GM23248 (cell line): ENCODE results near the gene ACAN. TPM values are rescaled to one million over a fixed set of nuclear protein-coding genes. Genes with fewer than 3 reads are reported as not detected.

Source experiments
- DNase-seq: peaks from one replicate; pipeline ENCODE4 v3.0.0-alpha.2; 2015
- H2AFZ ChIP-seq: fragments of 200-600 bp; sonication (generic); 2 replicates; pipeline ENCODE4 v1.6.1; 2016; ENCODE audit warnings: antibody characterized with exemption
- H3F3A ChIP-seq: fragments of 200-600 bp; sonication (generic); 2 replicates; pipeline ENCODE4 v1.6.1; 2016; ENCODE audit warnings: mild to moderate bottlenecking, antibody characterized with exemption, mixed run types; ENCODE audit not compliant: insufficient read depth
- H3K27ac ChIP-seq: fragments of 200-600 bp; sonication (generic); 2 replicates; pipeline ENCODE4 v1.5.1; 2016; ENCODE audit warnings: mild to moderate bottlenecking
- H3K27me3 ChIP-seq: fragments of 200-600 bp; sonication (generic); replicated peaks from 2 replicates; pipeline ENCODE4 v1.6.1; 2016; ENCODE audit warnings: mild to moderate bottlenecking; ENCODE audit not compliant: insufficient read depth
- H3K36me3 ChIP-seq: fragments of 200-600 bp; sonication (generic); 2 replicates; pipeline ENCODE4 v1.6.1; 2016; ENCODE audit warnings: low read depth, mild to moderate bottlenecking
- H3K4me1 ChIP-seq: fragments of 200-600 bp; sonication (generic); 2 replicates; pipeline ENCODE4 v1.6.1; 2016; ENCODE audit warnings: mild to moderate bottlenecking; ENCODE audit not compliant: insufficient read depth
- H3K4me2 ChIP-seq: fragments of 200-600 bp; sonication (generic); one replicate; pipeline ENCODE4 v1.6.1; 2016; ENCODE audit warnings: mild to moderate bottlenecking; ENCODE audit not compliant: unreplicated experiment
- H3K4me3 ChIP-seq: fragments of 200-600 bp; sonication (generic); 2 replicates; pipeline ENCODE4 v1.5.1; 2016; ENCODE audit warnings: mild to moderate bottlenecking
- H3K79me2 ChIP-seq: fragments of 200-600 bp; sonication (generic); 2 replicates; pipeline ENCODE4 v1.6.1; 2016; ENCODE audit warnings: mild to moderate bottlenecking; ENCODE audit not compliant: insufficient read depth
- H3K9ac ChIP-seq: fragments of 200-600 bp; sonication (generic); 2 replicates; pipeline ENCODE4 v1.6.1; 2016; ENCODE audit warnings: mild to moderate bottlenecking
- H3K9me2 ChIP-seq: fragments of 200-600 bp; sonication (generic); 2 replicates; pipeline ENCODE4 v1.6.1; 2016; ENCODE audit warnings: mixed run types, mild to moderate bottlenecking, moderate library complexity; ENCODE audit not compliant: insufficient read depth
- H3K9me3 ChIP-seq: fragments of 200-600 bp; sonication (generic); one replicate; pipeline ENCODE4 v1.6.1; 2017; ENCODE audit warnings: low read depth
- H4K20me1 ChIP-seq: fragments of 200-600 bp; sonication (generic); 2 replicates; pipeline ENCODE4 v1.6.0; 2016; ENCODE audit not compliant: insufficient read depth
- EZH2 ChIP-seq: fragments of 200-600 bp; sonication (generic); IDR thresholded peaks from 2 replicates; pipeline ENCODE4 v1.6.1; 2018; ENCODE audit warnings: antibody characterized with exemption, mild to moderate bottlenecking; ENCODE audit not compliant: insufficient read depth, poor library complexity, severe bottlenecking
- EZH2phosphoT487 ChIP-seq: fragments of 200-600 bp; sonication (generic); IDR thresholded peaks from 2 replicates; pipeline ENCODE4 v1.6.1; 2018; ENCODE audit warnings: antibody characterized with exemption, moderate library complexity, mild to moderate bottlenecking, low read depth; ENCODE audit not compliant: insufficient read depth
- WGBS, 2 experiments: methylation state at CpG; one replicate each; pipeline ENCODE4 v1.1.6; 2015 to 2017; ENCODE audit warnings: low lambda C conversion rate in 2 of 2, low coverage in 1 of 2; ENCODE audit errors: missing lambda C conversion rate in 2 of 2; 5-methylcytosine and 5-hydroxymethylcytosine counted together
- in situ Hi-C: fragments of 300-500 bp; cut with MboI; formaldehyde crosslinking; loops from 2 replicates; pipeline ENCODE4 v1.15.0; 2020
- polyA plus RNA-seq: library from polyadenylated mRNA; unstranded; fragments of >200 nt; fragmentation: Nextera tagmentation; extraction: Ambion mirVana; gene quantifications from 2 replicates; pipeline ENCODE4 v1.2.1, GENCODE V29; 2016
- total RNA-seq: library from RNA; depleted of rRNA; stranded (reverse); fragments of >200 nt; shearing (Covaris generic); gene quantifications from 2 replicates; pipeline ENCODE4 v1.2.3, GENCODE V29; 2014

ACAN gene
- total and polyA plus RNA-seq, 2 experiments from 2014 or later: not detected

DNA sequence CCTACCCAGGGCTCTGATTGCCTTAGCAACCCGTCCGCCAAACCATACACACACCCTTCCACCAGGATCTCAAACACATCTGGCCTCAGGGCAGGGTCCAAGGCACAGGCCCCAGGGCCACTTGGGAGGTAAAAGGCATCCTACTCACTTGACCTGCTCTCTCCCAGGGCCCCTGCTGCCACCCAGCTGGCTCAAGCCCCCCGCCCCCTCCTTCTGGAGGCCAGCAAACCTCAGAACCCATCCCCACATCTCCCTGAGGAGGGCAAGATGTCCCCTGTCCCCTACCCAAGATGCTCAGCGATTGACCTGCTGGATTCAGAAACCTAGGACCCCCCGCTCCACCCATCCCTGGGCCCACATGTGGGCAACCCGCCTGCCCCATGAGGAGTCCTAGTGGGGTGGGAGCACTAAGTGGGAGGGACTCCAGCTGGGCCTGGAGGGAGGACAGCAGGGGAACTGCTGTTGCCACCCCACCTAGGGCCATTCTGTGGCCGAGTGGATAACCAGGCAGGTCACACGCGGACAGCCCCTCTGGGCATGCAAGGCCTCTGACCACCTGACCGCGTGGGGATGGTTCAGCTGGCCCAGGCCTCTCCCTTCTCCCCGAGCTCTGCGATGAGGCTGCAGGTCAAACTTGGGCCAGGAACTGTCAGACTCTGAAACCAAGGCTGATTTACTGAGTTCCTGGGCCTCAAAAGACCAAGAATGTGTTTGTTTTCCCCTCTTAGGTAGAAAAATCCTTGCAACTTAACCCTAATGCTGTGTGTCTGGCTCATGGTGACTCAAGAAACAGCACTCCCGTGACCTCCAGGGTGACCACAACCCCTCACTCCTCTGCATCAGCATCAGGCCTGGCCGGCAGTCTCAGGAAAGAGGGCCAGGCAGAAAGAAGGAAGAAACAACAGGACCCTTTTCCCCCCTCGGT lies 105.7 kb downstream of the ACAN start:
- no peaks in the 10 kb centered on the region for H3K9me3 ChIP-seq
- no peak overlapping the region for H3K4me3 ChIP-seq
- DNase-seq: no peak
- H2AFZ ChIP-seq: no peak overlapping the region
- H3K27ac ChIP-seq: no peak overlapping the region
- H3K27me3 ChIP-seq: no peaks in the 10 kb centered on the region
- H3K4me2 ChIP-seq: no peak overlapping the region
- WGBS, 2 experiments: 83% methylated on average over 13 to 16 of the region's 16 CpGs
- in situ Hi-C loops: loop anchor here (10.0 kb wide), 2 partner anchors 106 to 266 kb away; no protein-coding TSS in a partner anchor
- H3K9ac ChIP-seq: no peak overlapping the region
- H3F3A ChIP-seq: no peaks in the 10 kb centered on the region
- TF ChIP-seq EZH2phosphoT487 (no peak), EZH2 (no peak)
- no peaks in the 10 kb centered on the region for H3K9me2 ChIP-seq
- peaks cover 25% of the 10 kb centered on the region for H3K4me1 ChIP-seq
- H3K36me3 ChIP-seq: peaks cover 4% of the 10 kb centered on the region; the same call in 1 of the 2 replicates
- peaks cover 19% of the 10 kb centered on the region for H3K79me2 ChIP-seq
- no peaks in the 10 kb centered on the region for H4K20me1 ChIP-seq

DNA sequence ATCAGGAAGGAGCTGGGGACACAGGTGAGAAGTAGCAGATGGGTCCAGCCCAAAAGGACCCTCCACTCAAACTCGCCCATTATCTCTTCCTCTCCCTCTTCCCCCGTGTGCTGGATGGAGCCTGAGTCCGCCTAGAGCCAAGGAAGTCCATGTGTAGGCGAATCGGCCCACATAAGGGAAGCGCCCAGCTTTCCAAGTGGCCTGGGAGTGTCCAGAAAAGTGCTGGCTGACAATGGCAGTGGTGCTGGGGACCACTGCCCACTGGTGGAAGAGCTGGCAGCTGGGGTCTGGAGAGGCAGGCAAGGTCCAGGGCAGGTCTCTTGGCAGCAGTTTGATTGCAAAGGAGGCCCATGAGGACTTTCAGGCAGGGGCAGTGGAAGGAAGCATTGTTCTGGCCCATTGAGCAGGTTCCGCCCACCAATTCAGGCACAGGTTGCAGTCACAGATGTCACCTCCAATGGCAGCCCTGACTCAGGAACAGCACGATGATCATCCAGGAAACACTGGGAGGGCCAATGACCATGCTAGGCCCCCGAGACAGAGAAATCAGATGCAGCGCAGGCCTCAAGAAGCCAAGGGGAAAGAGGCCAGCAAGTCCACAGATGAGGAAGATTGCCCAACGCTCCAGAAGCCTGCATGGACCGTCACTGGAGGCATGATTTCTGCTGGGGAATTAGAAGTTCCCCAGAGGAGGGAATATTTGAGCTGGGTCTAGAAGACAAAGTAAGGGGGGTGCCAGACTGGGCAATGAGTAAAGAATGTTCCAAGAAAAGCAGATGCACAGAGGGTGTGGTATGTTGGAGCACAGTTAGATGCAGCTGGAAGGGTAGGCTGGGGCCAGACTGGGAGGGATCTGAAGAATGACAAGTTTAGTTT lies 107.0 kb downstream of the ACAN start:
- Histone ChIP-seq H3K27ac (no peak overlapping the region), H3F3A (no peaks in the 10 kb centered on the region)
- in situ Hi-C loops: loop anchor here (10.0 kb wide), 2 partner anchors 105 to 265 kb away; no protein-coding TSS in a partner anchor

DNA sequence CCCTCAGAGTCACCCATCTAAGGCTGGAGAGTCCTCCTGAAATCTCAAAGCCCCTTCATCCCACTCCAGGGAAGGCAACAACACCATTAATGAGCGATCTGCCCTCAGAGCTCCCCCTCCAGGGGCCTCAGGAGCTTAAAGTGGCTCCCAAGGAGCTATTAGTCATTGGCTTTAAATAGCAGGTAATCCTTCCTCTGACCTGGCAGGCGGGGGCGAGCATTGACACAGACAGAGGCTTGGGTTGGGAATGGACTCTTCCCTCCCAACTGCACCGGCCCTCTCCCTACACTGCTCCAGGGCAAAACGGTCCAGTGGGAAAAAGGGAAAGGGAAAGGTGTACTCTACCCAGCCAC lies 108.5 kb downstream of the ACAN start:
- Histone ChIP-seq H3F3A (no peaks in the 10 kb centered on the region), H3K9me3 (no peaks in the 10 kb centered on the region), H3K4me3 (peak overlapping the region; percentile 91), H3K9me2 (no peaks in the 10 kb centered on the region), H3K27ac (no peak overlapping the region), H3K9ac (peak overlapping the region; percentile 90), H3K36me3 (peaks cover 4% of the 10 kb centered on the region; the same call in 1 of the 2 replicates), H3K4me2 (peak overlapping the region; percentile 95), H2AFZ (no peak overlapping the region), H3K4me1 (peaks cover 18% of the 10 kb centered on the region), H3K79me2 (peaks cover 19% of the 10 kb centered on the region), H4K20me1 (no peaks in the 10 kb centered on the region), H3K27me3 (no peaks in the 10 kb centered on the region)
- WGBS, 2 experiments: 46 to 55% methylated on average over 5 of the region's 5 CpGs
- in situ Hi-C loops: no loop called here
- TF ChIP-seq EZH2 (no peak), EZH2phosphoT487 (no peak)
- peak; percentile 67 for DNase-seq

More for the DNA sequence above, 107.0 kb downstream of the ACAN start:
- Histone ChIP-seq H3K9ac (no peak overlapping the region), H4K20me1 (no peaks in the 10 kb centered on the region), H3K36me3 (peaks cover 4% of the 10 kb centered on the region; the same call in 1 of the 2 replicates), H3K9me2 (no peaks in the 10 kb centered on the region), H3K4me2 (peak overlapping the region; percentile 95), H3K9me3 (no peaks in the 10 kb centered on the region), H3K79me2 (peaks cover 19% of the 10 kb centered on the region), H3K4me1 (peaks cover 21% of the 10 kb centered on the region), H2AFZ (no peak overlapping the region), H3K4me3 (no peak overlapping the region), H3K27me3 (no peaks in the 10 kb centered on the region)
- TF ChIP-seq EZH2phosphoT487 (no peak), EZH2 (no peak)
- 66 to 71% methylated on average over 12 of the region's 12 CpGs for WGBS, 2 experiments
- peak; percentile 40 for DNase-seq

DNA sequence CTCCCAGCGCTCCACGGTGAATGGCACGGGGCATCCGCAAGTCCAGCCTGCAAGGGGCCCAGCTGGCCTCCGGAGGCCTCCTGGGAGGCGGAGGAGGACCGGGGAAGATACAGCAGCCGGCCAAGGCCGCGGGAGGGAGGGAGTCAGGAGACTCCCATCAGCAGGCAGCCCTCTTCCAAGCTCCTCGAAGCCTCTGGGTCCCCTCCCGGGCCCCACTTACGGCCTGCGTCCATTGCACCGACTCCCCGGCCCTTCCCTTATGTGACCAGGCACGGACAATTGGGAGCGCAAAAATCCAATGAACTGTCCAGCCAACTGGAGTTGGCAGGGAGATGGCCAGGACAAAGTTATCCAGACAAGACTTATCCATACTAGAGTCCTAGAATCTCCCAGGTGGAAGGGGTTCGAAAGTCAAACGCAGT lies 109.3 kb downstream of the ACAN start:
- Histone ChIP-seq H4K20me1 (no peaks in the 10 kb centered on the region), H3K4me1 (peaks cover 18% of the 10 kb centered on the region), H3K9me3 (no peaks in the 10 kb centered on the region), H3K9ac (peak overlapping the region; percentile 90), H3K27ac (peak overlapping the region; percentile 62), H3K9me2 (no peaks in the 10 kb centered on the region), H2AFZ (peak overlapping the region; percentile 84), H3K4me2 (peak overlapping the region; percentile 95), H3F3A (no peaks in the 10 kb centered on the region), H3K36me3 (peaks cover 4% of the 10 kb centered on the region; the same call in 1 of the 2 replicates), H3K27me3 (no peaks in the 10 kb centered on the region), H3K79me2 (peaks cover 19% of the 10 kb centered on the region), H3K4me3 (peak overlapping the region; percentile 91)
- 3 to 5% methylated on average over 18 to 20 of the region's 20 CpGs for WGBS, 2 experiments
- TF ChIP-seq EZH2phosphoT487 (no peak), EZH2 (no peak)
- in situ Hi-C loops: no loop called here
- DNase-seq: peak; percentile 68
